Erythroblast (primary cell): ENCODE measurements around the gene GPR137.

ENCODE experiments used
- GATA1 ChIP-seq: IDR thresholded peaks from 2 replicates; pipeline ENCODE4 v1.6.1; 2011; ENCODE audit warnings: low read depth, mild to moderate bottlenecking, control low read depth, low read length, moderate library complexity
- POLR2A ChIP-seq: IDR thresholded peaks from 2 replicates; pipeline ENCODE4 v1.6.1; 2011; ENCODE audit warnings: mild to moderate bottlenecking, low read length

DNA sequence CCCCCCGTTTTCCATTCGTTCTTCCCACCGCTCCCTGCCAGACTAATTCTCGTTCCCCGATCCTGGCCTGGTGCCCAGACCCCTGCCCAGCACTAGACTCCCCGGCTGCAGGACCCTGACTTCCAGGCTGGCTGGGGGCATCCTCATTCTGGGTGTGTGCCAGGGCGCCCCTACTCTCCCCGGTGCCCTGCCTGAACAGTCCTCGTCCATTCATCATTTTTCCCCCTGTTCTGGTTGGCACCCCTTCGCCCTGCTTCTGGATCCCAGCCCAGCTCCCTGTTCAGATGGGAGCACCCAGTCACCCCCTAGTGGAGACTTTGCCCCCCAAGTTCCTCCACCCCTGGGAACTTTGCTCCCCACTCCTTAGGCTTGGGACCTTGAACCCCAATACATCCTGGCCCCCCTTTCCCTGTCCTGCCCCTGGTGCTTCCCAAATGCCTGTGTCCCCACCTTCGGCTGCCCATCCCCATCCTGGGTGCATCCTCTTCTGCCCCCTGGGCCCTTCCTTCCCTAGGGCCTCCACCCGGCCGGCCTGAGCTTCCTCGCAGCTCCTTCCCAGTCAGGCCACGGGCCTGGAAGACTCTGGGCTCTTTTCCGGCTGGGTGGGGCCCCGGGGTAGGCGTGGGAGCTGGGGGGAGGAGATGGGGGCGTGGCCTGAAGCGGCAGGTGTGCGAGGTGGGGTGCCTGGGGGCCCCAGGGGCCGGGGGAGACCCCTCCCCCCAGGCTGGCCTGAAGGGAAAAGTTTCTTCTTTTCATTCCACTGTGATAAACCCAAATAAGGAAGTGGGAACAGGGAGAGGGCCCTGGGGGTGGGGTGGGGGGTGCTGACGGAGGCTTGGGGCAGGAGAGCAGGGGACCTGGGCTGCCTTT, 33.4 kb upstream of the GPR137 start:
- TF ChIP-seq POLR2A, result no peak
- TF ChIP-seq GATA1, result no peak
